Stimulated activated naive CD8-positive, alpha-beta T cell treated with anti-CD3 and anti-CD28 coated beads, Interleukin-15, Interleukin-2, amounts not matched to agents 100 ng/mL and 50 ng/mL, for 24 hours (primary cell): ENCODE data around the gene CBLB.

Source experiments
- H3K27ac Mint-ChIP-seq: one replicate; pipeline ENCODE4 v1.8.0; 2021; ENCODE audit warnings: mild to moderate bottlenecking, mixed read lengths
- H3K27me3 Mint-ChIP-seq: one replicate; pipeline ENCODE4 v1.8.0; 2021; ENCODE audit warnings: mixed read lengths
- H3K36me3 Mint-ChIP-seq: one replicate; pipeline ENCODE4 v1.8.0; 2021; ENCODE audit warnings: low read depth, mixed read lengths
- H3K4me1 Mint-ChIP-seq: one replicate; pipeline ENCODE4 v1.8.0; 2021; ENCODE audit warnings: low read depth, mixed read lengths
- H3K4me3 Mint-ChIP-seq: one replicate; pipeline ENCODE4 v1.8.0; 2021; ENCODE audit warnings: mild to moderate bottlenecking, mixed read lengths
- H3K9me3 Mint-ChIP-seq: one replicate; pipeline ENCODE4 v1.8.0; 2021; ENCODE audit warnings: mixed read lengths

CBLB gene

DNA sequence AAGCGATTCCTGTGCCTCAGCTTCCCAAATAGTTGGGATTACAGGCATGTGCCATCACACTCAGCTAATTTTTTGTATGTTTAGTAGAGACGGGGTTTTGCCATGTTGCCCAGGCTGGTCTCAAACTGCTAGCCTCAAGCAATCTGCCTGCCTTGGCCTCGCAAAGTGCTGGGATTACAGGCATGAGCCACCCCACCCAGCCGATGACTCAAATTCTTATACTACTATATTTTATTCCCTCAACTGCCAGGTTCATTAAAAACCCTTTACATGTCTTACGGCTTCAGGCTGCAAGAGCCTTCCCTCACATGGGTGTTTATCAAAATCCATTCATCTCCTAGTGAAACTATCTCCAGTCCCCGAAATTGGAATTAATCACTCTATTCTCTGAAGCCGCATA, 63.4 kb downstream of the CBLB start:
- Mint-ChIP-seq H3K27me3 (no peaks in the 10 kb centered on the region), H3K4me3 (no peak overlapping the region), H3K36me3 (peaks cover 63% of the 10 kb centered on the region), H3K27ac (peak overlapping the region; percentile 73), H3K9me3 (peaks cover 5% of the 10 kb centered on the region), H3K4me1 (peaks cover 89% of the 10 kb centered on the region)

DNA sequence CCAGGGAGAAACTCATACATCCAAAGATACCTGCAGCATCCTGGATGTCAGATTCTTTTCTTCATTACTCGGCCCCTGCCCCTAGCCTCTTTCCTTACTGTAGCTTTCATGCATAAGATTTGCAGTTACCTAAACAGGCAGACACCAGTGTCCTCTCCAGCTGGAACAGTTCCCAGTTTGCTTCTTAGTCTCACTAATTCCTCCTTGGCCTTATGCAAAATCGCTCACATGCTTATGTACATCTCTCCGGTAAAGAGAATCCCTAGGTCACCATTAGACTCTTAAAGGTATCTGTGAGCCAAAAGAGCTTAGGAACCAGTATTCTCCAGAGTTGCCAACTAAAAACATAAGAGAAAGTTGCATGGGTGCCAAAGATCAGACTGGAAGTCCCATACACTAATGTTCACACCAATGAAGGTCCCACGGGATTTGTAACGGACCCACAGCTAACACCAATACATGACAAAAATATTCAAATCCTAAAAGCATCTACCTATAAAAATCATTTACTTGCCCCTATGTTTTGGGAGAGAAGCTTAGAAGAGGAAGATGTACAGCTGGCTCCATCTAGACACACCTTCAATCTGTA, 66.6 kb downstream of the CBLB start:
- H3K27ac Mint-ChIP-seq = peak overlapping the region; percentile 89
- no peaks in the 10 kb centered on the region for H3K27me3 Mint-ChIP-seq
- H3K4me3 Mint-ChIP-seq = peak overlapping the region; percentile 62
- H3K4me1 Mint-ChIP-seq = peaks cover 93% of the 10 kb centered on the region
- peaks cover 63% of the 10 kb centered on the region for H3K36me3 Mint-ChIP-seq
- H3K9me3 Mint-ChIP-seq = peaks cover 5% of the 10 kb centered on the region

GRCh38 chr3:105801397-105801796, 67.4 kb downstream of the CBLB start:
- Mint-ChIP-seq H3K4me3 (peak overlapping the region; percentile 62), H3K36me3 (peaks cover 67% of the 10 kb centered on the region), H3K27me3 (no peaks in the 10 kb centered on the region), H3K4me1 (peaks cover 93% of the 10 kb centered on the region), H3K27ac (peak overlapping the region; percentile 89), H3K9me3 (peaks cover 5% of the 10 kb centered on the region)

DNA sequence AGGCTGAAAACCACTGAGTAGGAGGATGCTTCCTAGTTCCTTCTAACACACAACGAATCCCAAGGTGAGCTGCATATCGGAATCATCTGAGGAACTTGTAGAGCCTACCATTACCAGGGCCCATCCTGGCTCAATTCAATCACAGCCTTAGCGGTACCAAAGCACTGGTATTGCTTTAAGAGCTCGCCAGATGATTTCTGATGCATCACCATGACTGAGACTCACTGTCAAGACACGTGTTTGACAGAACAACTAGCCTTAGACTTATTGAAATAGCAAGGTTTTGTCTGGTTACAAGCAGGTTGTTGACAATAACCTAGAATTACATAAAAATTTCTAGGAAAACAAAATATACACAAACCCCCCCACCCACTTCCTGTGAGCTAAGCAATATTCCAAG, 68.5 kb downstream of the CBLB start:
- peaks cover 5% of the 10 kb centered on the region for H3K9me3 Mint-ChIP-seq
- no peaks in the 10 kb centered on the region for H3K27me3 Mint-ChIP-seq
- peaks cover 91% of the 10 kb centered on the region for H3K4me1 Mint-ChIP-seq
- H3K27ac Mint-ChIP-seq = peak overlapping the region; percentile 54
- peaks cover 70% of the 10 kb centered on the region for H3K36me3 Mint-ChIP-seq
- no peak overlapping the region for H3K4me3 Mint-ChIP-seq

- Mint-ChIP-seq H3K9me3 (no peaks in the 10 kb centered on the region), H3K4me3 (no peak overlapping the region), H3K4me1 (peaks cover 93% of the 10 kb centered on the region), H3K36me3 (peaks cover 67% of the 10 kb centered on the region), H3K27me3 (no peaks in the 10 kb centered on the region), H3K27ac (peak overlapping the region; percentile 39)
Observed at GRCh38 chr3:105799286-105799685, 69.5 kb downstream of the CBLB start.

- no peaks in the 10 kb centered on the region for H3K27me3 Mint-ChIP-seq
- peak overlapping the region; percentile 12 for H3K4me3 Mint-ChIP-seq
- H3K9me3 Mint-ChIP-seq = no peaks in the 10 kb centered on the region
- peak overlapping the region; percentile 46 for H3K27ac Mint-ChIP-seq
- H3K36me3 Mint-ChIP-seq = peaks cover 71% of the 10 kb centered on the region
- H3K4me1 Mint-ChIP-seq = peaks cover 94% of the 10 kb centered on the region
Observed at GRCh38 chr3:105798381-105798934, 70.4 kb downstream of the CBLB start.

DNA sequence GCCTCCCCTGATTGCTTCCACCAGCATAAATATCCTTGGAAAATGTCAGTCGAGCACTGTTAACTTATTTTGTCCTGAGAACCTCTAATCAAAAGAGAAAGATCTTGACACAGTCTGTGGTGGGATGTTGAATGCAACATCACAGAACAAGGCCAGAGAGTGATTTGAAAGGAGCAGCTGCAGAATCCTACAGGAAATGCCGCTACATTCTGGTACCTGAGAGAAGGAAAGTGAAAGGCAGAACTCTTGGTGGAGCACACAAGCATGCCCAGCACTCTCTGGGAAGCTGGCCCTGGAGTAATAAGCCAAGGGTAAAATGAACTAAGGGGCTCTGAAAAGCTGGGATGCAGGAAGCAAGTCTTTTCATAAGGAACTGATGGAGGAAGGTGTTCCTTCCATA, 75.8 kb downstream of the CBLB start:
- Mint-ChIP-seq H3K4me1 (peaks cover 81% of the 10 kb centered on the region), H3K9me3 (no peaks in the 10 kb centered on the region), H3K36me3 (peaks cover 77% of the 10 kb centered on the region), H3K4me3 (no peak overlapping the region), H3K27me3 (no peaks in the 10 kb centered on the region), H3K27ac (peak overlapping the region; percentile 72)

- Mint-ChIP-seq H3K9me3 (no peaks in the 10 kb centered on the region), H3K36me3 (peaks cover 77% of the 10 kb centered on the region), H3K4me3 (no peak overlapping the region), H3K4me1 (peaks cover 81% of the 10 kb centered on the region), H3K27me3 (no peaks in the 10 kb centered on the region), H3K27ac (peak overlapping the region; percentile 72)
Observed at GRCh38 chr3:105791919-105792786, 76.7 kb downstream of the CBLB start.

- Mint-ChIP-seq H3K36me3 (peaks cover 74% of the 10 kb centered on the region), H3K4me1 (peaks cover 81% of the 10 kb centered on the region), H3K27ac (peak overlapping the region; percentile 23), H3K27me3 (no peaks in the 10 kb centered on the region), H3K4me3 (peak overlapping the region; percentile 23), H3K9me3 (no peaks in the 10 kb centered on the region)
Observed at GRCh38 chr3:105791131-105791530, 77.7 kb downstream of the CBLB start.

GRCh38 chr3:105790534-105790933, 78.3 kb downstream of the CBLB start:
- peaks cover 83% of the 10 kb centered on the region for H3K4me1 Mint-ChIP-seq
- no peaks in the 10 kb centered on the region for H3K9me3 Mint-ChIP-seq
- peak overlapping the region; percentile 28 for H3K4me3 Mint-ChIP-seq
- H3K36me3 Mint-ChIP-seq = peaks cover 71% of the 10 kb centered on the region
- H3K27me3 Mint-ChIP-seq = no peaks in the 10 kb centered on the region
- H3K27ac Mint-ChIP-seq = peak overlapping the region; percentile 34

GRCh38 chr3:105788593-105788992, 80.2 kb downstream of the CBLB start:
- Mint-ChIP-seq H3K9me3 (no peaks in the 10 kb centered on the region), H3K27ac (no peak overlapping the region), H3K4me1 (peaks cover 80% of the 10 kb centered on the region), H3K4me3 (no peak overlapping the region), H3K36me3 (peaks cover 67% of the 10 kb centered on the region), H3K27me3 (no peaks in the 10 kb centered on the region)

GRCh38 chr3:105787453-105787852, 81.4 kb downstream of the CBLB start:
- Mint-ChIP-seq H3K9me3 (no peaks in the 10 kb centered on the region), H3K36me3 (peaks cover 56% of the 10 kb centered on the region), H3K27ac (peak overlapping the region; percentile 52), H3K4me1 (peaks cover 74% of the 10 kb centered on the region), H3K27me3 (no peaks in the 10 kb centered on the region), H3K4me3 (no peak overlapping the region)

DNA sequence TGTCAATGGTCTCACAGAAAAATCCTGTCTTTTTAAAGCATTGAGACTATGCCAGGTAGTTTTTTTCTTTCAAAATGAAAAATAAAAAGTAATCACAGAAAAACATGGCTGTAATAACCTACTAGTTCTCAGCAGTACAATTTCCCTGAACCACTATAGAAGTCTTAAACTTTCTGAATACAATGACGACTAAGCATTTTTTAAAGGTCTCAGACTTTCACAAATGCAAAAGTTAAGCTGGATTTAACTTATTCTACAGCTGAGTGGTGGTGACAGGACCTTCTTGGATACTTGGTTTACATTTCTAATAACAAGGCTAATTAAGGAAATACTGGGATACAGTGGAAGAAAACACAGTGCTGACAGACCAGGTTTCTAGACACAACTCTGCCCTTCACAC, 81.8 kb downstream of the CBLB start:
- Mint-ChIP-seq H3K27ac (peak overlapping the region; percentile 52), H3K9me3 (no peaks in the 10 kb centered on the region), H3K36me3 (peaks cover 55% of the 10 kb centered on the region), H3K4me1 (peaks cover 73% of the 10 kb centered on the region), H3K27me3 (no peaks in the 10 kb centered on the region), H3K4me3 (no peak overlapping the region)

- H3K4me1 Mint-ChIP-seq = peaks cover 76% of the 10 kb centered on the region
- H3K4me3 Mint-ChIP-seq = no peak overlapping the region
- H3K36me3 Mint-ChIP-seq = peaks cover 59% of the 10 kb centered on the region
- peak overlapping the region; percentile 71 for H3K27ac Mint-ChIP-seq
- no peaks in the 10 kb centered on the region for H3K9me3 Mint-ChIP-seq
- H3K27me3 Mint-ChIP-seq = no peaks in the 10 kb centered on the region
Observed at GRCh38 chr3:105786241-105786640, 82.6 kb downstream of the CBLB start.

DNA sequence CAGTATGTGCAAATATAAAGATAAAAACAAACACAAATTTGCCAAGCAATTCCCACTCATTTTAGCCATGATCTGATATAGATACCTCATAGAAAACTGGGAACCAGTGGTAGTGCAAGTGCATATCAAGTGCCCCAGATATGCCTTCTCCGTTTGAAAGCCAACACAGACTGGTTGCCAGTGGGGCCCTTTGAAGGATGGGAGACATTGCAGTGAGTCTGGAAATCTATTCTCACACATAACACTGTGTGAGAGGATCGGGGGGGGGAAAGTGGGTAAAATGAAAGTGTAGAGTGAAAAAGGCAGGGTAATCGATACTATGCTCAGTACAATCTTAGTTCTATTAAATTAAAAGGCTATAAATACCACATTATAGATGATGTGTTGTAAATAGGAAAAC, 83.0 kb downstream of the CBLB start:
- peaks cover 59% of the 10 kb centered on the region for H3K36me3 Mint-ChIP-seq

More for the DNA sequence above, 83.0 kb downstream of the CBLB start:
- Mint-ChIP-seq H3K4me3 (no peak overlapping the region), H3K9me3 (no peaks in the 10 kb centered on the region), H3K4me1 (peaks cover 76% of the 10 kb centered on the region), H3K27me3 (no peaks in the 10 kb centered on the region), H3K27ac (no peak overlapping the region)
